Measurements from ENCODE around the gene AMPD3.

Gene AMPD3

GRCh38 chr11:10541561-10541930 is 86.5 kb downstream of the AMPD3 start:
- DNase-seq = no peak

- DNase-seq = no peak
These were observed 87.7 kb downstream of the AMPD3 start for GRCh38 chr11:10542776-10543175.

- DNase-seq = no peak
These were observed 88.7 kb downstream of the AMPD3 start for GRCh38 chr11:10543782-10544181.

GRCh38 chr11:10544491-10545465 is 89.7 kb downstream of the AMPD3 start:
- peak; percentile 29 for DNase-seq

- DNase-seq = no peak
These were observed 95.6 kb downstream of the AMPD3 start for GRCh38 chr11:10550503-10551289.

GRCh38 chr11:10551290-10551592 is 96.2 kb downstream of the AMPD3 start:
- no peak for DNase-seq

GRCh38 chr11:10551845-10552352 is 96.8 kb downstream of the AMPD3 start:
- DNase-seq = no peak

GRCh38 chr11:10556590-10556989 is 101.5 kb downstream of the AMPD3 start:
- no peak for DNase-seq

Data from hematopoietic multipotent progenitor cell treated with erythropoietin and hydrocortisone succinate and interleukin-3 and kit ligand, for 6 days (in vitro differentiated cells).